Measurements from ENCODE around the gene EMID1. TPM values are rescaled to one million over a fixed set of nuclear protein-coding genes. Genes with fewer than 3 reads are reported as not detected.

The EMID1 gene
- total RNA-seq, 2 experiments from 2014 or later = not detected

DNA sequence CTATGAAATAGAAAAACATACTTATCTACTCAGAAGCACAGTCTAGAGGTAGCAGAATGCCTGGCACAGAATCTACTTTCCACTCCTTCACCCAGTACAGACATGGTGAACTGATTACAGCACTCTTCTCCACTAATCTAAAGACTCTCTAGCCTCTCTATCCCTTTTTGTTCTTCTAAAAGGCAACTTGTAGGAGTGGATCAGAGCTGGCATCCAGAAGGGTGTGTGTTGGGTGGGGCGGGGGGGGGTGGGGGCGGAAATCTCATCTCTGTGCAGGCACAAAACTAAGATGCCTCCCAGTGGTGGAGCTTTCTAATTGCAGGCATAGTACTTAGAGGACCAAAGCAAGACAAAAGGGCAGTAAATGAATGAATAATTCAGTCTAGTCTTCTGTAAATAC lies 11.5 kb upstream of the EMID1 start:
- no peak for DNase-seq (ENCODE audit: low spot score)
- intact Hi-C loops (cut with micrococcal nuclease; ENCODE audit: unreplicated experiment) = no loop called here
- no peak overlapping the region for H3K4me2 ChIP-seq (ENCODE audit: low read length)
- H3K4me3 ChIP-seq (ENCODE audit: low read depth, low read length, poor library complexity, severe bottlenecking) = no peak overlapping the region
- no peaks in the 10 kb centered on the region for H3K9me3 ChIP-seq (ENCODE audit: low read length)
- no peaks in the 10 kb centered on the region for H3K36me3 ChIP-seq (ENCODE audit: insufficient read depth, low read length)
- ChIA-PET POLR2A (no interaction called here), CTCF (ENCODE audit: unreplicated experiment) (no interaction called here)
- no peaks in the 10 kb centered on the region for H3K9me2 ChIP-seq (ENCODE audit: insufficient read depth, low read length)
- H3K27ac ChIP-seq (ENCODE audit: low read depth, low read length, poor library complexity, severe bottlenecking) = no peak overlapping the region
- no TSS peak for BruUV-seq (replicated peaks)
- no peak overlapping the region for H2AFZ ChIP-seq (ENCODE audit: low read length)
- TF ChIP-seq, protein P1, sequence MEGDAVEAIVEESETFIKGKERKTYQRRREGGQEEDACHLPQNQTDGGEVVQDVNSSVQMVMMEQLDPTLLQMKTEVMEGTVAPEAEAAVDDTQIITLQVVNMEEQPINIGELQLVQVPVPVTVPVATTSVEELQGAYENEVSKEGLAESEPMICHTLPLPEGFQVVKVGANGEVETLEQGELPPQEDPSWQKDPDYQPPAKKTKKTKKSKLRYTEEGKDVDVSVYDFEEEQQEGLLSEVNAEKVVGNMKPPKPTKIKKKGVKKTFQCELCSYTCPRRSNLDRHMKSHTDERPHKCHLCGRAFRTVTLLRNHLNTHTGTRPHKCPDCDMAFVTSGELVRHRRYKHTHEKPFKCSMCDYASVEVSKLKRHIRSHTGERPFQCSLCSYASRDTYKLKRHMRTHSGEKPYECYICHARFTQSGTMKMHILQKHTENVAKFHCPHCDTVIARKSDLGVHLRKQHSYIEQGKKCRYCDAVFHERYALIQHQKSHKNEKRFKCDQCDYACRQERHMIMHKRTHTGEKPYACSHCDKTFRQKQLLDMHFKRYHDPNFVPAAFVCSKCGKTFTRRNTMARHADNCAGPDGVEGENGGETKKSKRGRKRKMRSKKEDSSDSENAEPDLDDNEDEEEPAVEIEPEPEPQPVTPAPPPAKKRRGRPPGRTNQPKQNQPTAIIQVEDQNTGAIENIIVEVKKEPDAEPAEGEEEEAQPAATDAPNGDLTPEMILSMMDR (conservative IDR thresholded peaks at IDR 0.05; ENCODE audit: low read length) = 0 out of 2 replicates have a peak, but pooled peaks have one; percentile 18
- no peak for TF ChIP-seq EZH2phosphoT487 (IDR thresholded peaks at IDR 0.05; ENCODE audit: borderline replicate concordance, low read depth, low read length)
- no peaks in the 10 kb centered on the region for H4K20me1 ChIP-seq (ENCODE audit: insufficient read depth, low read length)
- H3K4me1 ChIP-seq (ENCODE audit: insufficient read depth, low read length, poor library complexity, severe bottlenecking) = no peaks in the 10 kb centered on the region
- H3K79me2 ChIP-seq (ENCODE audit: insufficient read depth, low read depth, low read length) = no peaks in the 10 kb centered on the region

DNA sequence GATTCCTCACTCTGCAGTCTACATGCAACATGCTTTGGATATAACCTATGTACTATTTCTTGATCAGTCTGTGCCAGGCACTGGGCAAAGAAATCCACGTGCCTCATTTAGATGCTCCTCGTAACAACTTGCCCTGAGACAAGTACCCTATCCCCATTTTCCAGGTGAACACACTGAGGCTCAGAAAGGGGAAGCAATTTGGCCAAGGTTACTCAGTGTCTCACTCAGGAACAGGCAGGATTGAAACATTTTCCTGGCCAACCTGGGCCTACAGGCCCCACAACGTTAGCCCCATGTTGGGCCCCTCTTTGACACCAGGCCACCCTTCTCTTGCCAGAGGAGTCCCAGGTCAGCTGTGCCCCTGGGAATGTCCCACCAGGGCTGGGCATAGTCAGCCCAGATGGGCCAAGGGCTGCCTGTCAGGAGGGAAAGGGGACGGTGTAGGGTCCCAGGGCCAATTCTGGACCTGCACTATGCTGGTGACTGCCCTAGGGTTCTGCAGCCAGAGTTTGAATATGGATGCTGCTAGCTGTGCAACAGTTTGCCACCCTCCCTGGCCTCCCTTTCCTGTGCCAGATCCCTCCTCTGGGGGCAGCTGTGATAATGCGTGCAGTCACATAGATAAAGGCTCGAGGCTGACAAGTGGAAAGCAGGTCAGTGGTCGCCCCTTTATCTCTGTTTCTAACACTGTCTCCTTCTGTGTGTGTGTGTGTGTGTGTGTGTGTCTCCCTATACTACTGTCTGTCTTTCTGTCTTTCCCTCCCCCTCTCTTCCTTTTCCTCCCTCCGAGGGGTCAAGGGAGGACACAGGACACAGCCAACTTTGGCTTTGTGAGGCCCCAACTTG lies 10.4 kb upstream of the EMID1 start:
- TF ChIP-seq, protein P1 (conservative IDR thresholded peaks at IDR 0.05; ENCODE audit: low read length) = no peak
- no peak for TF ChIP-seq EZH2phosphoT487 (IDR thresholded peaks at IDR 0.05; ENCODE audit: borderline replicate concordance, low read depth, low read length)
- Histone ChIP-seq H3K4me3 (ENCODE audit: low read depth, low read length, poor library complexity, severe bottlenecking) (no peak overlapping the region), H4K20me1 (ENCODE audit: insufficient read depth, low read length) (no peaks in the 10 kb centered on the region), H3K36me3 (ENCODE audit: insufficient read depth, low read length) (no peaks in the 10 kb centered on the region), H3K9me3 (ENCODE audit: low read length) (no peaks in the 10 kb centered on the region), H3K27ac (ENCODE audit: low read depth, low read length, poor library complexity, severe bottlenecking) (no peak overlapping the region), H3K4me2 (ENCODE audit: low read length) (no peak overlapping the region), H3K4me1 (ENCODE audit: insufficient read depth, low read length, poor library complexity, severe bottlenecking) (no peaks in the 10 kb centered on the region), H3K9me2 (ENCODE audit: insufficient read depth, low read length) (no peaks in the 10 kb centered on the region), H2AFZ (ENCODE audit: low read length) (no peak overlapping the region), H3K79me2 (ENCODE audit: insufficient read depth, low read depth, low read length) (no peaks in the 10 kb centered on the region)
- DNase-seq (ENCODE audit: low spot score) = no peak
- intact Hi-C loops (cut with micrococcal nuclease; ENCODE audit: unreplicated experiment) = no loop called here
- ChIA-PET POLR2A (no interaction called here), CTCF (ENCODE audit: unreplicated experiment) (interaction anchor here (0.6 kb wide), 1 partner anchor 755 kb away, joined by 4 read pairs; no protein-coding TSS in a partner anchor)
- BruUV-seq (replicated peaks) = no TSS peak

DNA sequence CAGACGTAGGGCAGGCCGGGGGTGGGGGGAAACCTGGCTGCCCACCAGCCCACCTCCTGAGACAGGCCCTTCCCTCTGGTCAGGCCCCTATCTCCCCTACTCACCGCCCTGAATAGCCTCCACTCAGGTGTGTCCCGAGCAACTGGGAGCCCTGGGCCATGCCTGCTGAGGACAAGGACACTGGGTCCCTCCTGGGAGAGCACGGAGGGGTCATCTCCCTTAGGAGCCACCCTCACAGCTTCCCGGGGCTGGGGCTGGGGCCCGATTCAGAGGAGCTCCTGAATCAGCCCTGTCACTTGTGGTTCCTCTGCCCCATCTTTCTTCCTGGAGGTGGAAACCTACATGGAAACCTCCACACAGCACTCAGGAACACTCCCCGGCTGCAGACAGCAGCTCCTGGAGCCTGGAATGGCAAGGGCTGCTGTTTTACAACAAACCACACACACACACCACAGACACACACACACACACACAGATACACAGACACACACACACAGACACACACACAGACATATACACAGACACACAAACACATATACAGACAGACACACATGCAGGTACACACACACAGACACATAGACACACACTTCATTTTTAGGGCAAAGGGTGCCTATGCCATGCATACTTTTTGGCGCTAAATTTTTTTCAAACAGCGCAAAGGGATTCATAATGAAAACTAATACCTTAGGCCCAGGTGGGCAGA lies 9.6 kb upstream of the EMID1 start:
- H4K20me1 ChIP-seq (ENCODE audit: insufficient read depth, low read length) = no peaks in the 10 kb centered on the region
- H3K79me2 ChIP-seq (ENCODE audit: insufficient read depth, low read depth, low read length) = no peaks in the 10 kb centered on the region
- no peak for TF ChIP-seq EZH2phosphoT487 (IDR thresholded peaks at IDR 0.05; ENCODE audit: borderline replicate concordance, low read depth, low read length)
- TF ChIP-seq, protein P1 (conservative IDR thresholded peaks at IDR 0.05; ENCODE audit: low read length) = no peak
- no peak overlapping the region for H3K4me3 ChIP-seq (ENCODE audit: low read depth, low read length, poor library complexity, severe bottlenecking)
- H3K9me3 ChIP-seq (ENCODE audit: low read length) = no peaks in the 10 kb centered on the region
- H3K36me3 ChIP-seq (ENCODE audit: insufficient read depth, low read length) = no peaks in the 10 kb centered on the region
- H3K4me1 ChIP-seq (ENCODE audit: insufficient read depth, low read length, poor library complexity, severe bottlenecking) = no peaks in the 10 kb centered on the region
- H2AFZ ChIP-seq (ENCODE audit: low read length) = no peak overlapping the region
- DNase-seq (ENCODE audit: low spot score) = no peak
- no peak overlapping the region for H3K4me2 ChIP-seq (ENCODE audit: low read length)
- H3K9me2 ChIP-seq (ENCODE audit: insufficient read depth, low read length) = no peaks in the 10 kb centered on the region
- POLR2A ChIA-PET = no interaction called here
- no TSS peak for BruUV-seq (replicated peaks)
- CTCF ChIA-PET (ENCODE audit: unreplicated experiment) = no interaction called here
- intact Hi-C loops (cut with micrococcal nuclease; ENCODE audit: unreplicated experiment) = no loop called here
- H3K27ac ChIP-seq (ENCODE audit: low read depth, low read length, poor library complexity, severe bottlenecking) = no peak overlapping the region
